Endothelial cell of umbilical vein (primary cell): ENCODE data around the gene TRIM3. TPM values are rescaled to one million over a fixed set of nuclear protein-coding genes. Genes with fewer than 3 reads are reported as not detected.

Experiments used
- BruUV-seq: library from RNA; stranded (reverse); fragments of 400-500 nt; replicated peaks from 2 replicates; lab custom pipeline; 2021; lab: Mats Ljungman, UMichigan
- CTCF ChIA-PET: fragments of 300-600, 350-600 bp; sonication (Branson Sonifier 250); formaldehyde crosslinking; loops from one replicate; lab custom pipeline; 2021; ENCODE audit warnings: antibody characterized with exemption, inconsistent platforms; lab: Charles Lee
- POLR2A ChIA-PET: fragments of 300-600, 350-600 bp; sonication (Branson Sonifier 250); formaldehyde crosslinking; loops from one replicate; lab custom pipeline; 2021; ENCODE audit warnings: antibody characterized with exemption, inconsistent platforms; lab: Charles Lee
- DNase-seq: peaks from one replicate; pipeline ENCODE4 v3.0.0-alpha.2; 2011; ENCODE audit warnings: low read depth, low spot score
- FAIRE-seq: peaks from 2 replicates; lab custom pipeline; 2011; peaks lifted over from hg19 to GRCh38; lab: Jason Lieb, UNC
- H2AFZ ChIP-seq: 2 replicates; pipeline ENCODE4 v1.6.0; 2012; ENCODE audit warnings: low read depth, low read length, control low read depth, inconsistent platforms
- H3K27ac ChIP-seq: 2 replicates; pipeline ENCODE4 v1.5.1; 2011; ENCODE audit warnings: low read depth, mild to moderate bottlenecking, control low read depth, low read length, moderate library complexity; ENCODE audit not compliant: insufficient read depth
- H3K27me3 ChIP-seq, 2 experiments: 2 replicates each; pipeline versions ENCODE4 v1.6.0 to v1.6.1; 2011; ENCODE audit warnings: low read length in 2 of 2, mixed read lengths in 1 of 2; ENCODE audit not compliant: control insufficient read depth in 2 of 2, insufficient read depth in 2 of 2
- H3K36me3 ChIP-seq, 2 experiments: 2 replicates in 1 of 2; 3 replicates in 1 of 2; pipeline ENCODE4 v1.5.1; 2011; ENCODE audit warnings: low read length in 2 of 2, mild to moderate bottlenecking in 1 of 2, moderate library complexity in 1 of 2; ENCODE audit not compliant: control insufficient read depth in 2 of 2, insufficient read depth in 2 of 2; ENCODE audit errors: extremely low read depth in 1 of 2
- H3K4me1 ChIP-seq: 3 replicates; pipeline ENCODE4 v1.5.1; 2011; ENCODE audit warnings: mild to moderate bottlenecking, low read length; ENCODE audit not compliant: control insufficient read depth, insufficient read depth; ENCODE audit errors: extremely low read depth
- H3K4me2 ChIP-seq: 2 replicates; pipeline ENCODE4 v1.6.1; 2011; ENCODE audit warnings: low read length, control low read depth, mixed read lengths; ENCODE audit not compliant: insufficient read depth
- H3K4me3 ChIP-seq, 3 experiments: fragments of 200-600 bp in 1 of 3; sonication (generic), shearing (Covaris generic) in 1 of 3; replicated peaks in 1 of 3; 2 replicates each; pipeline ENCODE4 v1.5.1; 2011 to 2016; ENCODE audit warnings: control low read depth in 3 of 3, low read length in 3 of 3, mild to moderate bottlenecking in 2 of 3, inconsistent platforms in 1 of 3, low read depth in 1 of 3, moderate library complexity in 1 of 3; ENCODE audit not compliant: insufficient read depth in 1 of 3
- H3K79me2 ChIP-seq: 2 replicates; pipeline ENCODE4 v1.6.0; 2012; ENCODE audit warnings: low read length, inconsistent platforms; ENCODE audit not compliant: control insufficient read depth, insufficient read depth
- H3K9ac ChIP-seq: replicated peaks from 2 replicates; pipeline ENCODE3; 2011; ENCODE audit warnings: low read length, control low read depth; ENCODE audit not compliant: insufficient read depth; ENCODE audit errors: extremely low read depth
- H3K9me1 ChIP-seq: replicated peaks from 3 replicates; pipeline ENCODE4 v1.6.0; 2011; ENCODE audit warnings: mild to moderate bottlenecking, low read length; ENCODE audit not compliant: control insufficient read depth, insufficient read depth; ENCODE audit errors: extremely low read depth
- H3K9me3 ChIP-seq: replicated peaks from 2 replicates; pipeline ENCODE4 v1.5.1; 2012; ENCODE audit warnings: low read length, inconsistent platforms; ENCODE audit not compliant: control insufficient read depth, insufficient read depth
- H4K20me1 ChIP-seq: replicated peaks from 2 replicates; pipeline ENCODE3; 2011; ENCODE audit warnings: mild to moderate bottlenecking, low read length; ENCODE audit not compliant: control insufficient read depth, insufficient read depth; ENCODE audit errors: extremely low read depth
- CTCF ChIP-seq, 2 donors: IDR thresholded peaks; 1 replicate in 1 of 2; 2 replicates in 1 of 2; pipeline ENCODE4 v1.5.1; 2011; ENCODE audit warnings: low read length in 2 of 2, mild to moderate bottlenecking in 2 of 2, moderate library complexity in 2 of 2, control low read depth in 1 of 2, inconsistent platforms in 1 of 2, low read depth in 1 of 2; ENCODE audit not compliant: insufficient read depth in 1 of 2; ENCODE audit errors: extremely low read depth in 1 of 2
- EZH2 ChIP-seq: IDR thresholded peaks from 2 replicates; pipeline ENCODE4 v1.6.1; 2012; ENCODE audit warnings: borderline replicate concordance, low read depth, mild to moderate bottlenecking, moderate library complexity, low read length, inconsistent platforms; ENCODE audit not compliant: severe bottlenecking
- FOS ChIP-seq: IDR thresholded peaks from 2 replicates; pipeline ENCODE4 v1.6.1; 2011; ENCODE audit warnings: mild to moderate bottlenecking, low read length, moderate library complexity, borderline replicate concordance; ENCODE audit not compliant: insufficient read depth
- GATA2 ChIP-seq: IDR thresholded peaks from 2 replicates; pipeline ENCODE4 v1.7.0; 2011; ENCODE audit warnings: low read depth, mild to moderate bottlenecking, moderate library complexity, mixed read lengths, low read length; ENCODE audit not compliant: insufficient read length, insufficient read depth
- JUN ChIP-seq: IDR thresholded peaks from 2 replicates; pipeline ENCODE4 v1.6.1; 2011; ENCODE audit warnings: borderline replicate concordance, low read depth; ENCODE audit not compliant: insufficient read length, insufficient read depth
- MAX ChIP-seq: IDR thresholded peaks from 2 replicates; pipeline ENCODE4 v1.6.1; 2011; ENCODE audit not compliant: insufficient read depth, insufficient read length
- MYC ChIP-seq: IDR thresholded peaks from one replicate; pipeline ENCODE4 v1.6.1; 2011; ENCODE audit warnings: mild to moderate bottlenecking, low read depth, low read length
- POLR2A ChIP-seq: IDR thresholded peaks from 2 replicates; pipeline ENCODE4 v1.6.1; 2012; ENCODE audit warnings: low read depth, mild to moderate bottlenecking, control low read depth, low read length
- POLR2AphosphoS5 ChIP-seq: IDR thresholded peaks from 2 replicates; pipeline ENCODE4 v1.6.1; 2012; ENCODE audit warnings: low read depth, mild to moderate bottlenecking, control low read depth, low read length, moderate library complexity; ENCODE audit not compliant: insufficient read depth
- dilution Hi-C: fragments of 300-500 bp; cut with MboI; formaldehyde crosslinking; loops from one replicate; pipeline ENCODE4 v1.15.0; 2019; ENCODE audit warnings: low sequenced_read_pairs; ENCODE audit not compliant: extremely low pct_ligation_motif_present
- intact Hi-C: fragments of 100-400 bp; cut with micrococcal nuclease; formaldehyde crosslinking; loops from one replicate; pipeline ENCODE4 v1.10.0; 2022
- polyA plus RNA-seq, 4 experiments: library from polyadenylated mRNA; depleted of rRNA in 3 of 4; stranded (reverse) in 3 of 4; unstranded in 1 of 4; fragments of >200 nt; gene quantifications; 2 replicates each; pipeline versions ENCODE4 v1.2.1 to v1.2.3, GENCODE V29; 2011 to 2012; ENCODE audit warnings: missing spikeins in 1 of 4
- total RNA-seq: library from RNA; stranded (reverse); gene quantifications from 2 replicates; pipeline ENCODE4 v1.2.3, GENCODE V29; 2021

The TRIM3 gene
- total and polyA plus RNA-seq, 2 donors (not counting 3 experiments of a cell fraction or from before 2014, with no cell fraction given): 21.8 to 29.2 TPM

GRCh38 chr11:6502382-6502781 lies 28.6 kb upstream of the TRIM3 start:
- no peak overlapping the region for H3K27ac ChIP-seq
- intact Hi-C loops (no loop called here), dilution Hi-C loops (no loop called here)
- ChIA-PET CTCF (interaction anchor here (1.5 to 1.7 kb wide), 2 partner anchors 59 to 123 kb away, joined by 3 to 7 read pairs; no protein-coding TSS in a partner anchor), POLR2A (no interaction called here)
- H3K4me2 ChIP-seq: no peak overlapping the region
- H3K9me1 ChIP-seq: no peaks in the 10 kb centered on the region
- DNase-seq (no peak), FAIRE-seq (no peak)
- BruUV-seq: no TSS peak
- H3K9ac ChIP-seq: no peak overlapping the region
- H3K4me1 ChIP-seq: no peaks in the 10 kb centered on the region
- H3K36me3 ChIP-seq: peaks cover 0 to 2% of the 10 kb centered on the region in 2 experiments
- H3K9me3 ChIP-seq: no peaks in the 10 kb centered on the region
- H4K20me1 ChIP-seq: no peaks in the 10 kb centered on the region
- H3K79me2 ChIP-seq: no peaks in the 10 kb centered on the region
- no peak overlapping the region for H2AFZ ChIP-seq
- H3K27me3 ChIP-seq: no peaks in the 10 kb centered on the region
- H3K4me3 ChIP-seq: no peak overlapping the region
- TF ChIP-seq MYC (no peak), POLR2A (no peak), JUN (no peak), FOS (no peak), MAX (no peak), POLR2AphosphoS5 (no peak), CTCF (IDR thresholded peaks at IDR 0.05; ENCODE audit: extremely low read depth in 1 of 2, insufficient read depth in 1 of 2, low read depth in 1 of 2, low read length in 2 of 2) (no peak), GATA2 (no peak), EZH2 (no peak)
